HG03342 (cell line): Measurements from ENCODE around the gene NT5E.

ENCODE experiments used
- ATAC-seq: cut with Tn5 transposase; IDR thresholded peaks from one replicate; pipeline ENCODE4 v1.9.1; 2021; ENCODE audit warnings: mild to moderate bottlenecking, moderate library complexity; ENCODE audit not compliant: unreplicated experiment

NT5E gene

GRCh38 chr6:85459224-85459901 is 9.5 kb downstream of the NT5E start:
- no peak for ATAC-seq

- no peak for ATAC-seq
Measured at GRCh38 chr6:85460154-85460920, 10.5 kb downstream of the NT5E start.

- peak; percentile 74 for ATAC-seq
Measured at GRCh38 chr6:85460921-85461797, 11.3 kb downstream of the NT5E start.

DNA sequence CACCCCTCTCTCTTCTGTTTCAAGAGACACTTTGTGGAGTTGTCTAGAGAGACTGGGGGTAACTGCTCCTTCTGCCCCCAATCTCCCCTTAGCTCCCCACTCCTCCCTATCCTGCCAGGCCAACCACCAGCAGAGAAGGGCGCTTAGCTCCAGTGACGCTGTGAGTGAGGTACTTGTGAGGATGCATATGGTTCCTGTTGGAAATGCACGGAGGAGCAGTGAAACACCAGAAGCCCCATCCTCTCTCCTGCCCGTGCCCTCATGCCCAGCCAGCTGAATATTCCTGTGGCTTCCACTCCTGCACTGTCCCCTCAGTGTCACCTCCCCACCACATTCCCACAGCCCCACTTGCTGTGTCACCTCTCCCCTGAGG is 11.9 kb downstream of the NT5E start:
- peak; percentile 5 for ATAC-seq

DNA sequence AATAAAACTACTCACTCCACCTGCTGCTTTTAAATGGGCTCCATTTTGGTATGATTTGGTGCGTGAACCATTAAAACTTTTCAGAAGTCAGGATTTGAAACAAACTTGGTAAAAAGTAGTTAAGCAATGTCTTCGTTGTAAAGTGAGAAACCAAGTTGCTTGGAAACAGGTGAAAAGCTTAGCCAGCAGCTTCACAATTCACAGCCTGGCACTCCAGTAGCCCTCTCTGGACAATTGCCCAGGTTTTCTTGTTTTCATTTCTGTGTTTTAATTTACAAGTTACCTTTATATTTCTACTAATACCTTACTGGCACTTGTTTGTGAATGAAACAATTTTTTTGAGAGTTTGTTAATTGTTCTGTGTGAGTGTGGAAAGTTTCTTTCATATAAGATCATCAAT is 12.8 kb downstream of the NT5E start:
- no peak for ATAC-seq

- no peak for ATAC-seq
Measured at GRCh38 chr6:85463621-85464259, 13.9 kb downstream of the NT5E start.

GRCh38 chr6:85464260-85464644 is 14.4 kb downstream of the NT5E start:
- ATAC-seq, result no peak

- ATAC-seq, result no peak
Measured at GRCh38 chr6:85464722-85465150, 14.9 kb downstream of the NT5E start.

DNA sequence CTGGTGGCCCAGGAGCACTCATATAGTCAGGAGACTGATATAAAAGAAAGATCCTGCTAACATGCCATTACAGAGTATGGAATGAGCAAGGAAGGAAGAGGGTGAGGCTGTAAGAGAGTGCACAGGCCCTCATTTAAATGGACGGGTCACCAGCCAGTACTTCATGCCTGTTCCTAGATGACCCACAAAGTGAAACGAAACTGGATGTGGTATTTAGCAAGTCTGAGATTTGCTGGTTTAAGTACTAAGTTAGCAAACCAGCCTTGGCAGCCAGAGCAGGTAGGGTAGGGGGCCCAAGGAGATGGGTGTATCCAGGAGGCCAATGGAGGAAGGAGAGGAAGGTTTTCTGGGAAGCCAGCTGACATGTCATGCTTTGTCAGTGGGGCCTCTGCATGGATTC is 15.9 kb downstream of the NT5E start:
- peak; percentile 35 for ATAC-seq

- no peak for ATAC-seq
Measured at GRCh38 chr6:85468326-85468725, 18.4 kb downstream of the NT5E start.

DNA sequence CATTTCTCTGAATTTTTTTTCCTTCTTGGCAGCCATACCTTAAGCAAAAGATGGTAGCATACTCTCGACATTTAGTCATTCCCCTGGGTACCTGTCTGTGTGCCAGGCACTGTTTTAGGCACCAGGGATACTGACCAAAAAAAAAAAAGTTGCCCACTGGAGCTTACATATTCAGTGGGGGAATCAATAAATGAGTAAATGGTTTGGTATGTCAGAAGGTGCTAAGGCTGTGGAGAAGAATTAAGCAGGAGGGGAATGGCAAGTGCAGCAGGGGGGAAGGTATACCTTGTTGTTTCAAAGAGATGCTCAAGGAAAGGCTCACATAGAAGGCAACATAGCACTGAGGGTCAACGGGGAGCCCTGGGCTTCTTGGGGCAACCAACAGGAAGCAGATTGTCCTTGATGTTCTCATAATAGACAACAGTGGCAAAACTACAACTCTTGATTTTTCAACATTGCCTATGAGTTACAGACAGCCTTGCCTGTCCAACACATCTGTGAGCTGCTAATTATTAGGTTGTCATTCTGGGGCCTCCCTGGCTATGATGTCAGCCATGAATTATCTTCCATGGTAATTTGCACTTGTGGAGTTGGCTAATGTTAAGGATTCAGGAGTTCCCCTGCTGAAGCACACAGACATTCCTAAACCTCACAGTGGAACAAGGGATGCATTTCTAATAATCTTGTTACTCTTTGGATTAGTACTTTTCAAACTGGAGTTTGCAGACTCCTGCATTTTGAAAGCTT is 19.6 kb downstream of the NT5E start:
- ATAC-seq, result no peak

GRCh38 chr6:85470023-85470410 is 20.1 kb downstream of the NT5E start:
- ATAC-seq, result no peak

GRCh38 chr6:85472744-85473143 is 22.9 kb downstream of the NT5E start:
- ATAC-seq, result no peak

DNA sequence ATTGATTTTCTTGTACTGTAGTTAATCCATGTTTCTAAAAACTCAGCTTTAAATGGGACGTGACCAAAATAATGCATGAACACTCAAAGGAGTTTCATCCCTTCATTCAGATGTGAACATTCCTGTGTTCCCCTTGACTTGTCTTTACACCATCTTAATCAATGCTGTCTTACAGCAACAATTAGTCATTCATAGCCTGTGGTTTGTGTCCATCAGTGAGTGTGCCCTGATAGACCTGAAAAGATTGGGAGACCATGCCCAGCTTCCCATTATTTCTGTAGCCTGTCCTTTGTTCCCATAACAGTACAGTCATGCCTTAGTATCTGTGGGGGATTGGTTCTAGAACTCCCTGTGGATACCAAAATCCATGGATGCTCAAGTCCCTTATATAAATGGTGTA is 23.9 kb downstream of the NT5E start:
- no peak for ATAC-seq

GRCh38 chr6:85476532-85476931 is 26.6 kb downstream of the NT5E start:
- no peak for ATAC-seq

- no peak for ATAC-seq
Measured at GRCh38 chr6:85479208-85479607, 29.3 kb downstream of the NT5E start.

GRCh38 chr6:85482206-85482904 is 32.5 kb downstream of the NT5E start:
- peak; percentile 6 for ATAC-seq

DNA sequence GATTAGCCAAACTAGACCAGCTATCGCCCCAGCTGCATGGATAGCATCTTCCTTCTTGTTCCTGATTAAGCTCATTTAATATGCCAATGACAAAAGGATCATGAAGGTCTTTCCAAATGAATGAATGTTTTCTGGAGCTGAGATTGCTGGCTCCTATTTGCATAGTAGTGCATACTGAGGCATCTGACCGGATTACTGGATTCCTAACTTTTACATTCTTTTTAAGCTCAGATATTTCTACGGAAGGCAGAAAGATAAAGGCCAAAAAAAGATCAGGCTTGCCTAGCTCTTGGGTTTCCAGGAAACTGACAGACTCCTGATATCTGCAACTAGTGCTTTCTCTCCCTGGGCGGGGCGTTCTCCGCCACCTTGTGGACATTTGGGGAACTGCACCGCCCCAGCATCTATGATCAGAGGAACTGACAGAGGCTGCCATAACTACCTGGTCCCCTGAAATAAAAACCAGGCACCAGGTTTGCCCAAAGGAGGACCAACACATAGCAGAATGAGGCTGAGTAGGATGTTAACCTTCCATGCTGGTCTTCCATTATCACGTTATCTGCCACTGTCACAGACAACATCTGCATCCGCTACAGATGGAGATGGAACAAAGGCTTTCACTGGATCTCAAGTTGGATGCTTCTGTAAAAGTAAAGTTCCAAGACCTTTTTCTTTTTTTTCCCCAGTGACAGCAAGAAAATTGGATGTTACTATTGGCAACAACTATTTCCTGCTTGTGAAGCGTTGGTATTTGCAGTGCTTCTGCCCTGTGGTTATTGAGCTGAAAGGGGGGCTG is 33.2 kb downstream of the NT5E start:
- peak; percentile 91 for ATAC-seq

DNA sequence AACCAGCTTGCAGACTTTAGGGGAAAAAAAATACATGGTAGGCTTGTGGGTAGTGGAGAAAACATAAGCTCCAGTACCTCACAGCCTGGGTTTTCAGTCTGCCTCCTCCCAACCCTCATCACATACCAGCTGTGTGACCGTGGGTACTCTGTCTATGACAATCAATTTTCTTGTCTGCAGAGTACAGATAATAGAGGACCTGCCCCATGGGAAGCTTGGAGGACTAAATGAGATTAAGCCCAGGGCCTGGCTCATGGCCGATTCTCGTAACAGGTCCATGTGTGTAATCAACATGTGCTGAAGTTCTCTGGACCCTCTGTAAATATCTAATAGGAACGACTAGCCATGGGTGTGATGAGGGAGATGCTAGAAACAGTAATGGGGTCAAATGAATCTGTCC is 34.0 kb downstream of the NT5E start:
- ATAC-seq, result no peak
